Astrocyte (in vitro differentiated cells and primary cell): Measurements from ENCODE around the gene PODN.

Experiments used
- CTCF ChIP-seq: IDR thresholded peaks from 2 replicates; pipeline ENCODE4 v1.5.1; 2011; ENCODE audit warnings: low read depth, mild to moderate bottlenecking, inconsistent platforms, low read length, moderate library complexity; ENCODE audit not compliant: insufficient read depth
- EZH2 ChIP-seq: IDR thresholded peaks from 2 replicates; pipeline ENCODE4 v1.6.1; 2012; ENCODE audit warnings: mild to moderate bottlenecking, low read length, inconsistent platforms; ENCODE audit not compliant: insufficient read depth

GRCh38 chr1:53133261-53134041 lies 71.4 kb downstream of the PODN start:
- no peak for TF ChIP-seq CTCF
- no peak for TF ChIP-seq EZH2
